ENCODE data around the gene RPS21.

DNA sequence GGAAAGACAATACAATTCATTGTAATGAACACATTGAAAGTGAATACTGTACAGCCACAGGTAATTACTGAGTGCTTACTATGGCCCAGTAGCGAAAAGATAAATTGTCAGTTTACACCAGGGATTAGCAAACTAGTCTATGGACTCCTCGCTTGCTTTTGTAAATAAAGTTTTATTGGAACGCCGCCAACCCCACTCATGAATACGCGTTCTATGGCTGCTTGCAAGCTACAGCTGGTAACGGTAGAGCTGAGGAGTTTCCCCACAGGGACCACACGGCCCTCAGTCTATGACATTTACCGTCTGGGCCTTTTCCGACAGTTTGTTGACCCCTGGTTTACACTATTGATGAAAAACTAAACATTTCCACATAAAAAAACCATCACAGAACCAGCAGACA, 44.0 kb upstream of the RPS21 start:
- no peak for TF ChIP-seq FOXJ3 (CRISPR knock-in tag; IDR thresholded peaks at IDR 0.05)
- TF ChIP-seq, protein P1, sequence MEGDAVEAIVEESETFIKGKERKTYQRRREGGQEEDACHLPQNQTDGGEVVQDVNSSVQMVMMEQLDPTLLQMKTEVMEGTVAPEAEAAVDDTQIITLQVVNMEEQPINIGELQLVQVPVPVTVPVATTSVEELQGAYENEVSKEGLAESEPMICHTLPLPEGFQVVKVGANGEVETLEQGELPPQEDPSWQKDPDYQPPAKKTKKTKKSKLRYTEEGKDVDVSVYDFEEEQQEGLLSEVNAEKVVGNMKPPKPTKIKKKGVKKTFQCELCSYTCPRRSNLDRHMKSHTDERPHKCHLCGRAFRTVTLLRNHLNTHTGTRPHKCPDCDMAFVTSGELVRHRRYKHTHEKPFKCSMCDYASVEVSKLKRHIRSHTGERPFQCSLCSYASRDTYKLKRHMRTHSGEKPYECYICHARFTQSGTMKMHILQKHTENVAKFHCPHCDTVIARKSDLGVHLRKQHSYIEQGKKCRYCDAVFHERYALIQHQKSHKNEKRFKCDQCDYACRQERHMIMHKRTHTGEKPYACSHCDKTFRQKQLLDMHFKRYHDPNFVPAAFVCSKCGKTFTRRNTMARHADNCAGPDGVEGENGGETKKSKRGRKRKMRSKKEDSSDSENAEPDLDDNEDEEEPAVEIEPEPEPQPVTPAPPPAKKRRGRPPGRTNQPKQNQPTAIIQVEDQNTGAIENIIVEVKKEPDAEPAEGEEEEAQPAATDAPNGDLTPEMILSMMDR (IDR thresholded peaks at IDR 0.05) = no peak
- no peak for TF ChIP-seq POLR2AphosphoS5 (IDR thresholded peaks at IDR 0.05; ENCODE audit: low read depth, low read length)
- TF ChIP-seq SIN3A (IDR thresholded peaks at IDR 0.05; ENCODE audit: borderline replicate concordance, low read depth, low read length) = no peak
- TF ChIP-seq, protein P2, sequence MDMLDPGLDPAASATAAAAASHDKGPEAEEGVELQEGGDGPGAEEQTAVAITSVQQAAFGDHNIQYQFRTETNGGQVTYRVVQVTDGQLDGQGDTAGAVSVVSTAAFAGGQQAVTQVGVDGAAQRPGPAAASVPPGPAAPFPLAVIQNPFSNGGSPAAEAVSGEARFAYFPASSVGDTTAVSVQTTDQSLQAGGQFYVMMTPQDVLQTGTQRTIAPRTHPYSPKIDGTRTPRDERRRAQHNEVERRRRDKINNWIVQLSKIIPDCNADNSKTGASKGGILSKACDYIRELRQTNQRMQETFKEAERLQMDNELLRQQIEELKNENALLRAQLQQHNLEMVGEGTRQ (IDR thresholded peaks at IDR 0.05; ENCODE audit: borderline replicate concordance, low read depth, low read length) = no peak
- TF ChIP-seq, protein P3, sequence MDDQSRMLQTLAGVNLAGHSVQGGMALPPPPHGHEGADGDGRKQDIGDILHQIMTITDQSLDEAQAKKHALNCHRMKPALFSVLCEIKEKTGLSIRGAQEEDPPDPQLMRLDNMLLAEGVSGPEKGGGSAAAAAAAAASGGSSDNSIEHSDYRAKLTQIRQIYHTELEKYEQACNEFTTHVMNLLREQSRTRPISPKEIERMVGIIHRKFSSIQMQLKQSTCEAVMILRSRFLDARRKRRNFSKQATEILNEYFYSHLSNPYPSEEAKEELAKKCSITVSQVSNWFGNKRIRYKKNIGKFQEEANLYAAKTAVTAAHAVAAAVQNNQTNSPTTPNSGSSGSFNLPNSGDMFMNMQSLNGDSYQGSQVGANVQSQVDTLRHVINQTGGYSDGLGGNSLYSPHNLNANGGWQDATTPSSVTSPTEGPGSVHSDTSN (IDR thresholded peaks at IDR 0.05) = no peak
- TF ChIP-seq CHD2 (IDR thresholded peaks at IDR 0.05; ENCODE audit: low read length, partially characterized antibody) = no peak
